Right lobe of liver (tissue), 4 donors: ENCODE results near the gene CDH7.

Experiments
- POLR2A ChIP-seq: fragments of 450-650 bp; IDR thresholded peaks from one replicate; pipeline ENCODE4 v1.6.1; 2017; ENCODE audit warnings: antibody characterized with exemption, mild to moderate bottlenecking
- TF ChIP-seq, protein P1 (sequence below), 4 donors: fragments of 200-600 bp in 3 of 4; fragments of 450-650 bp in 1 of 4; IDR thresholded peaks; one replicate each; pipeline versions ENCODE4 v1.5.1 to v1.8.0; 2016 to 2022; ENCODE audit warnings: antibody characterized with exemption in 4 of 4, mild to moderate bottlenecking in 2 of 4
- donor health status: DM: no; HTN: no; CAD: no.
- donor health status: DM: no; HTN: no; CAD: no.
- donor health status: DM: no; HTN: yes; CAD: no.

DNA sequence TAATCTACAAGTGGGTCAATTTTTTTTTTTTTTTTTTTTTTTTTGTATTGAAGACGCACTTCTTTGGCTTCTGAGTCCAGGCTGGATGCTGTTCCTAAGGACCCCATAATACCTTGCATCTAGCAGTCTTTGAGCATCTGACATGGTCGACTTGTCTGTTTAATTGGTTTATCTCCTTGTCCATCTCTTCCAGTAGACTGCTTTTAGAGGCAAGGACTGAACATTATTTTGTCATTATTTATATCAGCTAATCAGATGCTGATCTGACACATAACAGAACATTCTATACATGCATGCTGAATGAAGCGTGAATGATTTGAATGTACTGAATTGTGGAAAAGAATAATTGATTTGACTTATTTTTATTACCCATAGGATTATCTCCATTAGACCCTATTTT lies 118.7 kb downstream of the CDH7 start:
- no peak for TF ChIP-seq POLR2A
- TF ChIP-seq, protein P1, sequence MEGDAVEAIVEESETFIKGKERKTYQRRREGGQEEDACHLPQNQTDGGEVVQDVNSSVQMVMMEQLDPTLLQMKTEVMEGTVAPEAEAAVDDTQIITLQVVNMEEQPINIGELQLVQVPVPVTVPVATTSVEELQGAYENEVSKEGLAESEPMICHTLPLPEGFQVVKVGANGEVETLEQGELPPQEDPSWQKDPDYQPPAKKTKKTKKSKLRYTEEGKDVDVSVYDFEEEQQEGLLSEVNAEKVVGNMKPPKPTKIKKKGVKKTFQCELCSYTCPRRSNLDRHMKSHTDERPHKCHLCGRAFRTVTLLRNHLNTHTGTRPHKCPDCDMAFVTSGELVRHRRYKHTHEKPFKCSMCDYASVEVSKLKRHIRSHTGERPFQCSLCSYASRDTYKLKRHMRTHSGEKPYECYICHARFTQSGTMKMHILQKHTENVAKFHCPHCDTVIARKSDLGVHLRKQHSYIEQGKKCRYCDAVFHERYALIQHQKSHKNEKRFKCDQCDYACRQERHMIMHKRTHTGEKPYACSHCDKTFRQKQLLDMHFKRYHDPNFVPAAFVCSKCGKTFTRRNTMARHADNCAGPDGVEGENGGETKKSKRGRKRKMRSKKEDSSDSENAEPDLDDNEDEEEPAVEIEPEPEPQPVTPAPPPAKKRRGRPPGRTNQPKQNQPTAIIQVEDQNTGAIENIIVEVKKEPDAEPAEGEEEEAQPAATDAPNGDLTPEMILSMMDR (IDR thresholded peaks at IDR 0.05): no peak
